C4-2B (cell line): ENCODE data around the gene RBPJL.

ENCODE experiments used
- CTCF ChIP-seq: fragments of 450-650 bp; conservative IDR thresholded peaks from 2 replicates; pipeline ENCODE4 v1.5.1; 2017; ENCODE audit warnings: mild to moderate bottlenecking
- ZFX ChIP-seq: fragments of 450-650 bp; IDR thresholded peaks from 2 replicates; pipeline ENCODE4 v1.6.1; 2017

- TF ChIP-seq CTCF (no peak), ZFX (no peak)
Observed at GRCh38 chr20:45291526-45291925, 15.1 kb upstream of the RBPJL start.
